HFF-Myc (cell line): Measurements from ENCODE around the gene CXCL5.

Experiments
- DNase-seq: peaks from one replicate; pipeline ENCODE4 v3.0.0-alpha.2; 2011; ENCODE audit warnings: low read depth; ENCODE audit errors: extremely low read depth
- H3K4me3 ChIP-seq: replicated peaks from 2 replicates; pipeline ENCODE4 v1.5.1; 2011; ENCODE audit warnings: low read depth, mild to moderate bottlenecking, control low read depth, low read length
- TF ChIP-seq, protein P1 (sequence below): IDR thresholded peaks from 2 replicates; pipeline ENCODE4 v1.5.1; 2012; ENCODE audit warnings: mild to moderate bottlenecking, low read depth, low read length, control low read depth; ENCODE audit errors: missing control alignments

Gene CXCL5

DNA sequence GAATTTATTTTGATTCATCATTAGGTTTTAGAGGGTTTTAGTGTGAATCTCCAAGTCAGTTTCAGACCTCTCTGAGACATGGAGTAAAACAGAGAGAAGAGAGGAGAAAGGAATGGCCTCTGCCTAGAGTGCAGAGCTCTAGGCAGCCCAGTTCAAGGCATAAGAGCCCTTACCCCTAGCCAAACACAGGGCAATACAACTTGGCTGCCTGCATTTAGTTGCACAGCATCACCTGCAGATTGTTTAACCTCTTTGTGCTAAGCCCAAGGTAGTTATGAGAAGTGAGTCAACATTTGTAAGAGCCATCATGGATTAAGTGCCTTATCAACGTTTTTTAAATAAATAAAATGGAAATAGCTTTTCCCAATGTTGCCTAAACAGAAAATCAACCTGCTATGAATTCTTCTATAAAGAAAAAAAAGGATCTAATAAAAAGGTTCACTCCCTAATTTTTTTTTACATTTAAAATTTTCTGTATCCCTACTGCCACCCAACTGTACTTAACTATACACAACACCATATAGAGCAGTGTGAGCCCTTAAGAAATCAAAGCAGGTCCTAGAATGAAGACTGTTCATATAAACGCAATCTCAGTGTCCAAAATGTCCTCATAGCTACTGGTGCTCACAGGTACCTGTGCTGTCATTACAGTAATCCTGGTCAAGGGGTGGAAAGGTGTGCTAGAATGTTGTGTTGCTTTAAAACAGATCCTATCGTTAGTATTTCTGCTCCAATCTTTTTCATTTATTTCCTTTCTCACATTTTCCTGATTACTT is 52.6 kb downstream of the CXCL5 start:
- TF ChIP-seq, protein P1, sequence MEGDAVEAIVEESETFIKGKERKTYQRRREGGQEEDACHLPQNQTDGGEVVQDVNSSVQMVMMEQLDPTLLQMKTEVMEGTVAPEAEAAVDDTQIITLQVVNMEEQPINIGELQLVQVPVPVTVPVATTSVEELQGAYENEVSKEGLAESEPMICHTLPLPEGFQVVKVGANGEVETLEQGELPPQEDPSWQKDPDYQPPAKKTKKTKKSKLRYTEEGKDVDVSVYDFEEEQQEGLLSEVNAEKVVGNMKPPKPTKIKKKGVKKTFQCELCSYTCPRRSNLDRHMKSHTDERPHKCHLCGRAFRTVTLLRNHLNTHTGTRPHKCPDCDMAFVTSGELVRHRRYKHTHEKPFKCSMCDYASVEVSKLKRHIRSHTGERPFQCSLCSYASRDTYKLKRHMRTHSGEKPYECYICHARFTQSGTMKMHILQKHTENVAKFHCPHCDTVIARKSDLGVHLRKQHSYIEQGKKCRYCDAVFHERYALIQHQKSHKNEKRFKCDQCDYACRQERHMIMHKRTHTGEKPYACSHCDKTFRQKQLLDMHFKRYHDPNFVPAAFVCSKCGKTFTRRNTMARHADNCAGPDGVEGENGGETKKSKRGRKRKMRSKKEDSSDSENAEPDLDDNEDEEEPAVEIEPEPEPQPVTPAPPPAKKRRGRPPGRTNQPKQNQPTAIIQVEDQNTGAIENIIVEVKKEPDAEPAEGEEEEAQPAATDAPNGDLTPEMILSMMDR = no peak
- no peak for DNase-seq
- H3K4me3 ChIP-seq = no peak overlapping the region
